Thyroid gland (tissue), 4 donors: ENCODE results near the gene ZNF791.

Experiments
- CTCF ChIP-seq, 6 experiments: fragments of 200-600 bp in 3 of 6; fragments of 450-650 bp in 3 of 6; sonication (generic) in 3 of 6; IDR thresholded peaks; one replicate each; pipeline ENCODE4 v1.5.1; 2016 to 2019; ENCODE audit warnings: antibody characterized with exemption in 6 of 6, mild to moderate bottlenecking in 2 of 6, inconsistent platforms in 1 of 6, moderate library complexity in 1 of 6
- POLR2A ChIP-seq, 2 donors: fragments of 450-650 bp; IDR thresholded peaks; one replicate each; pipeline ENCODE4 v1.6.1; 2017; ENCODE audit warnings: antibody characterized with exemption in 2 of 2, mild to moderate bottlenecking in 2 of 2, moderate library complexity in 1 of 2

GRCh38 chr19:12675940-12676339, 65.2 kb downstream of the ZNF791 start:
- TF ChIP-seq POLR2A (IDR thresholded peaks at IDR 0.05) (no peak), CTCF (IDR thresholded peaks at IDR 0.05) (no peak)
